ENCODE data around the gene CAMK2N1. TPM values are rescaled to one million over a fixed set of nuclear protein-coding genes. Genes with fewer than 3 reads are reported as not detected.

The CAMK2N1 gene
- total and polyA plus RNA-seq, 4 donors = 36.4 to 385 (median 197) TPM

- Histone ChIP-seq H3K27ac (ENCODE audit: low read depth, low read length) (no peak overlapping the region), H3K36me3 (ENCODE audit: control insufficient read depth, insufficient read depth, low read length) (no peaks in the 10 kb centered on the region), H3K4me3 (ENCODE audit: low read depth, low read length) (no peak overlapping the region), H3K9me3 (ENCODE audit: control insufficient read depth, insufficient read depth, low read length) (no peaks in the 10 kb centered on the region), H3K27me3 (ENCODE audit: control insufficient read depth, insufficient read depth, low read length) (no peaks in the 10 kb centered on the region), H3K4me1 (ENCODE audit: control insufficient read depth, insufficient read depth, low read length) (peaks cover 2% of the 10 kb centered on the region)
- 98% methylated on average over 4 of the region's 4 CpGs for WGBS (ENCODE audit: insufficient coverage)
- DNase-seq (ENCODE audit: low read depth in 4 of 6, low spot score in 6 of 6) = no peak
These were observed 32.0 kb downstream of the CAMK2N1 start for GRCh38 chr1:20454004-20454403.

DNA sequence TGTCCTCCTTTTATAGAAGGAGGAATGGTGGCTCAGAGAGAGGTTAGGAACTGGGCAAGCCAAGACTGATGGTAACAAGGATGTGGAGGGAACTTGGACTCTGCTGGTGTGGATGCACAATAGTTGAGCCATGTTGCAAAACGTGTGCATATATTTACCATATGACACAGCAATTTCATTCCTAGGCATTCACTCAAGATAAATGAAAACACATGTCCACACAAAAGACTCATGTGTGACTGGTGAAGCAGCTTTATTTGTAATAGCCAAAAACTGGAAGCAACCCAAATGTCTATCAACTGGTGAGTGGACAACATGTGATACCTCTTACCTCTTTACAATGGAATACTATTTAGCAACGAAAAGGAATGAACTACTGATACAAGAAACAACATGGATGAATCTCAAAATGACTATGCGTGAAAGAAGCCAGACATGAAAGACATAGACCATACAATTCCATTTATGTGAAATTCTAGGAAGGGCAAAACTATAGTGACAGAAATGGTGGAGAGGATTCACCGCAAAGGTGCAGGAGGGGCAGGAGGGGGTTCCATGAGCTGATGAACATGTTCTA, 36.2 kb downstream of the CAMK2N1 start:
- Histone ChIP-seq H3K36me3 (ENCODE audit: control insufficient read depth, insufficient read depth, low read length) (no peaks in the 10 kb centered on the region), H3K27me3 (ENCODE audit: control insufficient read depth, insufficient read depth, low read length) (no peaks in the 10 kb centered on the region), H3K4me3 (ENCODE audit: low read depth, low read length) (no peak overlapping the region), H3K4me1 (ENCODE audit: control insufficient read depth, insufficient read depth, low read length) (peaks cover 13% of the 10 kb centered on the region), H3K27ac (ENCODE audit: low read depth, low read length) (no peak overlapping the region), H3K9me3 (ENCODE audit: control insufficient read depth, insufficient read depth, low read length) (no peaks in the 10 kb centered on the region)
- no peak for DNase-seq (ENCODE audit: low read depth in 4 of 6, low spot score in 6 of 6)
- no CpG with 5 or more reads among the region's 4 CpGs for WGBS (ENCODE audit: insufficient coverage)

- peak in 3 of 6 donors; percentile 38 to 91 (median 89) for DNase-seq (ENCODE audit: low read depth in 4 of 6, low spot score in 6 of 6)
- peaks cover 13% of the 10 kb centered on the region for H3K4me1 ChIP-seq (ENCODE audit: control insufficient read depth, insufficient read depth, low read length)
- WGBS (ENCODE audit: insufficient coverage) = 0% methylated on average over 5 of the region's 9 CpGs
- H3K9me3 ChIP-seq (ENCODE audit: control insufficient read depth, insufficient read depth, low read length) = no peaks in the 10 kb centered on the region
- no peaks in the 10 kb centered on the region for H3K36me3 ChIP-seq (ENCODE audit: control insufficient read depth, insufficient read depth, low read length)
- no peaks in the 10 kb centered on the region for H3K27me3 ChIP-seq (ENCODE audit: control insufficient read depth, insufficient read depth, low read length)
- no peak overlapping the region for H3K27ac ChIP-seq (ENCODE audit: low read depth, low read length)
- H3K4me3 ChIP-seq (ENCODE audit: low read depth, low read length) = no peak overlapping the region
These were observed 37.3 kb downstream of the CAMK2N1 start for GRCh38 chr1:20448671-20449071.

DNA sequence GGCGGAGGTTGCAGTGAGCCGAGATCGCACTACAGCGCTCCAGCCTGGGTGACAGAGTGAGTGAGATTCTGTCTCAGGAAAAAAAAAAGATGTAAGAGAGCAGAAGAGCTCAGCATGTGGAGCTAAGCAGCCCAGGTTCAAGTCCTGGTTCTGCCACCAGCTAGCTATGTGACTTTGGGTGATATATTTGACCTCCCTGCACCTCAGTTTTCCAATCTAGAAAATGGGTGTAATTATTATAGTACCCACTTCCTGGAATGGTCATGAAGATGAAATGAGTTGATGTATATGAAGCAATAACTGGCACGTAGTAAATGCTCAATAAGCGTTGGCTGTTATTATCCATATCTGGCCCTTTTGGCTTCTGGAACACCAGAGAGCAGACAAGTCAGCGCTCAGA, 38.2 kb downstream of the CAMK2N1 start:
- Histone ChIP-seq H3K36me3 (ENCODE audit: control insufficient read depth, insufficient read depth, low read length) (no peaks in the 10 kb centered on the region), H3K9me3 (ENCODE audit: control insufficient read depth, insufficient read depth, low read length) (no peaks in the 10 kb centered on the region), H3K4me3 (ENCODE audit: low read depth, low read length) (no peak overlapping the region), H3K4me1 (ENCODE audit: control insufficient read depth, insufficient read depth, low read length) (peaks cover 18% of the 10 kb centered on the region), H3K27ac (ENCODE audit: low read depth, low read length) (no peak overlapping the region), H3K27me3 (ENCODE audit: control insufficient read depth, insufficient read depth, low read length) (no peaks in the 10 kb centered on the region)
- DNase-seq (ENCODE audit: low read depth in 4 of 6, low spot score in 6 of 6) = no peak
- 89% methylated on average over 7 of the region's 7 CpGs for WGBS (ENCODE audit: insufficient coverage)

- 77% methylated on average over 3 of the region's 7 CpGs for WGBS (ENCODE audit: insufficient coverage)
- no peak for DNase-seq (ENCODE audit: low read depth in 4 of 6, low spot score in 6 of 6)
- no peak overlapping the region for H3K27ac ChIP-seq (ENCODE audit: low read depth, low read length)
These were observed 39.2 kb downstream of the CAMK2N1 start for GRCh38 chr1:20446796-20447195.

DNA sequence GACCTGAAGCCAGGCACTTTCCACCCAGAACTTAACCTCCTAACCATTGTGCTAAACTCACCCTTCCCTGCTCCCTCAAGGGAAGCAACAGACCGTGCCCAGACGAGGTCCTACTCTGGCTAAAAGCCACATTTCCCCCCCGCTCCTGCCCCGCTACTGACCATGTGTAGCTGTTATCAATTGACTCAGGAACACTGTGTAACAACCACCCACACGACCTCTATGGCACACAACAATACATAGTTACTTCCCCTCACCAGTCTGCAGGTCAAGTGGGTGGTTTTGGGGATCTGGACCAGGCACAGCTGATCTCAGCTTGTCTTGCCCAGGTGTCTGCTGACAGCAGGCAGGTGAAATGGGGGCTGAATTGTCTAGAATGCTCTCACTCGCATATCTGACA, 40.1 kb downstream of the CAMK2N1 start:
- no peaks in the 10 kb centered on the region for H3K27me3 ChIP-seq (ENCODE audit: control insufficient read depth, insufficient read depth, low read length)
- 57% methylated on average over 4 of the region's 6 CpGs for WGBS (ENCODE audit: insufficient coverage)
- H3K36me3 ChIP-seq (ENCODE audit: control insufficient read depth, insufficient read depth, low read length) = no peaks in the 10 kb centered on the region
- H3K4me3 ChIP-seq (ENCODE audit: low read depth, low read length) = no peak overlapping the region
- no peak overlapping the region for H3K27ac ChIP-seq (ENCODE audit: low read depth, low read length)
- H3K4me1 ChIP-seq (ENCODE audit: control insufficient read depth, insufficient read depth, low read length) = peaks cover 18% of the 10 kb centered on the region
- no peak for DNase-seq (ENCODE audit: low read depth in 4 of 6, low spot score in 6 of 6)
- no peaks in the 10 kb centered on the region for H3K9me3 ChIP-seq (ENCODE audit: control insufficient read depth, insufficient read depth, low read length)

More at GRCh38 chr1:20446796-20447195, 39.2 kb downstream of the CAMK2N1 start:
- Histone ChIP-seq H3K27me3 (ENCODE audit: control insufficient read depth, insufficient read depth, low read length) (no peaks in the 10 kb centered on the region), H3K4me1 (ENCODE audit: control insufficient read depth, insufficient read depth, low read length) (peaks cover 18% of the 10 kb centered on the region), H3K36me3 (ENCODE audit: control insufficient read depth, insufficient read depth, low read length) (no peaks in the 10 kb centered on the region), H3K4me3 (ENCODE audit: low read depth, low read length) (no peak overlapping the region), H3K9me3 (ENCODE audit: control insufficient read depth, insufficient read depth, low read length) (no peaks in the 10 kb centered on the region)

DNA sequence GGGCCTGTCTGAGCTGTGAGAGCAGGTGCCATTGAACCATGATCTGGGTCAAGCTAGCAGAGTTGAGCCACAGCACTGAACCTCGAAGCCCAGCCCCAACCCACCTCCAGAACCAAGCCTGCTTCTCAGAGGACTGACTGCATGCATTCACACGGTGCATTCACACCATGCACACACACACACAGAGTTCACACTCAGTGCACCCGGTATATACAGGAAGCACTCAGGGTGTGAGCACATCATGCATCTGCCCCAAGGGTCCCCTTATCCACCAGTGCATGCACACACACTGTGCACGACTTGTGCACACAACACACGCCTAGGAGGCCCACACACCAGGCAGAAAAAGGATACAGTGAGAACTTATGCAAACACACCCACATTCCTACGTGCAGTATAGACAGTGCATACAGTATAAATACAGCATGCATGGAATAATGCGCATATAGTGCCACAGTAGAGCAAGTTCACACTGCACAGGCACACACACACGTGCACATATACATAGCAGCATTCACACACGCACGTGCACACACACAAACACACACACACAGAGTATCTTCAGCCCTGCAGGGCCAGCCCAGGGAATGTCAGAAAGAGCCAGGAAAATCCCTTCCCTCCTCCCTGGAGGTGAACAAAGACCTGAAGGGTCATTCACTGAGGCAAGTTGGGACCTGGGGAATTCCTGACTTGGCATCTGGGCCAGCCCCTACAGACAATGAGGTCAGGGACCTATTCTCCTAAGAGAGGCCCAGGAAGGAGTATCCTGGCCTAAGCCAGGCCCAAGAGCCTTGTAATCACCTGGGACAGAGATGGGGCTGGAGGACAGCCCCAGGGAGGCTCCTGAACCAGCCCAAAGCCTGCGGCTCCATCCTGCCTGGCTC, 42.1 kb downstream of the CAMK2N1 start:
- Histone ChIP-seq H3K4me1 (ENCODE audit: control insufficient read depth, insufficient read depth, low read length) (peaks cover 15% of the 10 kb centered on the region), H3K27ac (ENCODE audit: low read depth, low read length) (no peak overlapping the region), H3K27me3 (ENCODE audit: control insufficient read depth, insufficient read depth, low read length) (no peaks in the 10 kb centered on the region), H3K4me3 (ENCODE audit: low read depth, low read length) (no peak overlapping the region), H3K9me3 (ENCODE audit: control insufficient read depth, insufficient read depth, low read length) (no peaks in the 10 kb centered on the region), H3K36me3 (ENCODE audit: control insufficient read depth, insufficient read depth, low read length) (no peaks in the 10 kb centered on the region)
- DNase-seq (ENCODE audit: low read depth in 4 of 6, low spot score in 6 of 6) = no peak
- WGBS (ENCODE audit: insufficient coverage) = 84% methylated on average over 10 of the region's 11 CpGs

DNA sequence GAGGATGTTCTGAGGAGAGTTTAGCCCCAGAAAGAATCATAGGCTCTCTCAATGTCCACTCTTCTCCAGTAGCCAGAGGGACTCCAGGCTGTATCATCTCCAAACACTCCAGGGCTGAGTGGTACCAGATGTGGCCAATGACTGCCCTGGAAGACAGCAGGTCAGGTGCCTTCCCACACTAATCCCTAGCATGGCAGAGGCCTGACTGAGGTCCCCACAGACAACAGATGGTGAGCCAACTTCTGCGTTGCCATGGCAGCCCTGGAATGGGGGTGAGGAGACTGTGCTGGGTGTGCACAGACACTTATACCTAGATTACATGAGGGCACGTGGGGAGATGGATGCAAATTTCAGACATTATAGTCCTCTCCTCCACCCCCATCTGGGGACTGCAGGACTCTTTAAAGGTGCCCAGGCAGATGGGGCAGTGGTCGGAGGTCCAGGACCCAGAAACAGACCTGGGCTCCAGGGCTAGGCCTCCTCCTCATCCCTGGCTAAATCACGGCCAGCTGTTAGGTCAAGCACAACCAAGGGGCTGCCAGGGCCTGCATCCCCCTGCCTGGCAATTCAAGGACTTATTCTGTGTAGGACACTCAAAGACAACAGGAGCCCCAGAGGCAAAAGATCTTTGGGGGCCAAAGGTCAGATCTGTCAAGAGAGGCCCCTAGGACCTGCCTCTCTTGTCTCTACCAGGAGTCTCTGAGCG, 42.9 kb downstream of the CAMK2N1 start:
- H3K27ac ChIP-seq (ENCODE audit: low read depth, low read length) = no peak overlapping the region

GRCh38 chr1:20440785-20441200, 45.2 kb downstream of the CAMK2N1 start:
- Histone ChIP-seq H3K4me1 (ENCODE audit: control insufficient read depth, insufficient read depth, low read length) (peaks cover 5% of the 10 kb centered on the region), H3K27ac (ENCODE audit: low read depth, low read length) (no peak overlapping the region), H3K27me3 (ENCODE audit: control insufficient read depth, insufficient read depth, low read length) (no peaks in the 10 kb centered on the region), H3K9me3 (ENCODE audit: control insufficient read depth, insufficient read depth, low read length) (no peaks in the 10 kb centered on the region), H3K36me3 (ENCODE audit: control insufficient read depth, insufficient read depth, low read length) (no peaks in the 10 kb centered on the region), H3K4me3 (ENCODE audit: low read depth, low read length) (no peak overlapping the region)
- peak in 4 of 6 donors; percentile 48 to 93 (median 64) for DNase-seq (ENCODE audit: low read depth in 4 of 6, low spot score in 6 of 6)
- WGBS (ENCODE audit: insufficient coverage) = 24% methylated on average over 4 of the region's 6 CpGs

More for the DNA sequence above, 42.9 kb downstream of the CAMK2N1 start:
- Histone ChIP-seq H3K27me3 (ENCODE audit: control insufficient read depth, insufficient read depth, low read length) (no peaks in the 10 kb centered on the region), H3K4me3 (ENCODE audit: low read depth, low read length) (no peak overlapping the region), H3K4me1 (ENCODE audit: control insufficient read depth, insufficient read depth, low read length) (peaks cover 6% of the 10 kb centered on the region), H3K9me3 (ENCODE audit: control insufficient read depth, insufficient read depth, low read length) (no peaks in the 10 kb centered on the region), H3K36me3 (ENCODE audit: control insufficient read depth, insufficient read depth, low read length) (no peaks in the 10 kb centered on the region)
- 88% methylated on average over 3 of the region's 5 CpGs for whole genome bisulfite sequencing (ENCODE audit: insufficient coverage)
- DNase-seq (ENCODE audit: low read depth in 4 of 6, low spot score in 6 of 6) = peak in 1 of 6 donors; percentile 63

Data from spinal cord (tissue), 10 donors.